Measurements from ENCODE around the gene RWDD3.

RWDD3 gene

GRCh38 chr1:95255826-95256225 is 21.8 kb downstream of the RWDD3 start:
- H3K4me3 ChIP-seq (ENCODE audit: low read length): no peak overlapping the region
- H3K4me1 ChIP-seq (ENCODE audit: insufficient read depth, low read length): peaks cover 6% of the 10 kb centered on the region; the same call in 1 of the 2 replicates

GRCh38 chr1:95257758-95258157 is 23.7 kb downstream of the RWDD3 start:
- H3K36me3 ChIP-seq (ENCODE audit: insufficient read depth, low read depth, low read length): no peaks in the 10 kb centered on the region
- no peaks in the 10 kb centered on the region for H3K9me3 ChIP-seq (ENCODE audit: insufficient read depth, low read depth, low read length)
- H3K27ac ChIP-seq (ENCODE audit: low read length): no peak overlapping the region
- no peaks in the 10 kb centered on the region for H3K4me1 ChIP-seq (ENCODE audit: insufficient read depth, low read length)
- H3K9ac ChIP-seq (ENCODE audit: low read depth, low read length): no peak overlapping the region
- no peaks in the 10 kb centered on the region for H3K27me3 ChIP-seq (ENCODE audit: insufficient read depth, low read length)
- no peak overlapping the region for H3K4me3 ChIP-seq (ENCODE audit: low read length)

More at GRCh38 chr1:95255826-95256225, 21.8 kb downstream of the RWDD3 start:
- H3K9ac ChIP-seq (ENCODE audit: low read depth, low read length): no peak overlapping the region
- H3K36me3 ChIP-seq (ENCODE audit: insufficient read depth, low read depth, low read length): no peaks in the 10 kb centered on the region
- no peak overlapping the region for H3K27ac ChIP-seq (ENCODE audit: low read length)
- H3K27me3 ChIP-seq (ENCODE audit: insufficient read depth, low read length): no peaks in the 10 kb centered on the region
- no peaks in the 10 kb centered on the region for H3K9me3 ChIP-seq (ENCODE audit: insufficient read depth, low read depth, low read length)

GRCh38 chr1:95259245-95259644 is 25.2 kb downstream of the RWDD3 start:
- Histone ChIP-seq H3K27me3 (ENCODE audit: insufficient read depth, low read length) (no peaks in the 10 kb centered on the region), H3K9ac (ENCODE audit: low read depth, low read length) (no peak overlapping the region), H3K4me1 (ENCODE audit: insufficient read depth, low read length) (no peaks in the 10 kb centered on the region), H3K4me3 (ENCODE audit: low read length) (no peak overlapping the region), H3K9me3 (ENCODE audit: insufficient read depth, low read depth, low read length) (no peaks in the 10 kb centered on the region), H3K27ac (ENCODE audit: low read length) (no peak overlapping the region), H3K36me3 (ENCODE audit: insufficient read depth, low read depth, low read length) (no peaks in the 10 kb centered on the region)

GRCh38 chr1:95262913-95263312 is 28.9 kb downstream of the RWDD3 start:
- no peak overlapping the region for H3K4me3 ChIP-seq (ENCODE audit: low read length)
- no peaks in the 10 kb centered on the region for H3K9me3 ChIP-seq (ENCODE audit: insufficient read depth, low read depth, low read length)
- no peak overlapping the region for H3K9ac ChIP-seq (ENCODE audit: low read depth, low read length)
- no peaks in the 10 kb centered on the region for H3K36me3 ChIP-seq (ENCODE audit: insufficient read depth, low read depth, low read length)
- H3K27ac ChIP-seq (ENCODE audit: low read length): no peak overlapping the region
- H3K4me1 ChIP-seq (ENCODE audit: insufficient read depth, low read length): no peaks in the 10 kb centered on the region
- H3K27me3 ChIP-seq (ENCODE audit: insufficient read depth, low read length): no peaks in the 10 kb centered on the region

GRCh38 chr1:95263450-95263849 is 29.4 kb downstream of the RWDD3 start:
- Histone ChIP-seq H3K4me1 (ENCODE audit: insufficient read depth, low read length) (no peaks in the 10 kb centered on the region), H3K36me3 (ENCODE audit: insufficient read depth, low read depth, low read length) (no peaks in the 10 kb centered on the region), H3K27ac (ENCODE audit: low read length) (no peak overlapping the region), H3K27me3 (ENCODE audit: insufficient read depth, low read length) (no peaks in the 10 kb centered on the region), H3K9ac (ENCODE audit: low read depth, low read length) (no peak overlapping the region), H3K9me3 (ENCODE audit: insufficient read depth, low read depth, low read length) (no peaks in the 10 kb centered on the region), H3K4me3 (ENCODE audit: low read length) (no peak overlapping the region)

- Histone ChIP-seq H3K9me3 (ENCODE audit: insufficient read depth, low read depth, low read length) (no peaks in the 10 kb centered on the region), H3K4me1 (ENCODE audit: insufficient read depth, low read length) (no peaks in the 10 kb centered on the region), H3K27me3 (ENCODE audit: insufficient read depth, low read length) (no peaks in the 10 kb centered on the region), H3K27ac (ENCODE audit: low read length) (no peak overlapping the region), H3K9ac (ENCODE audit: low read depth, low read length) (no peak overlapping the region), H3K4me3 (ENCODE audit: low read length) (no peak overlapping the region), H3K36me3 (ENCODE audit: insufficient read depth, low read depth, low read length) (no peaks in the 10 kb centered on the region)
Measured at GRCh38 chr1:95265106-95265505, 31.1 kb downstream of the RWDD3 start.

GRCh38 chr1:95276429-95276828 is 42.4 kb downstream of the RWDD3 start:
- H3K36me3 ChIP-seq (ENCODE audit: insufficient read depth, low read depth, low read length): no peaks in the 10 kb centered on the region
- H3K27ac ChIP-seq (ENCODE audit: low read length): no peak overlapping the region
- no peaks in the 10 kb centered on the region for H3K27me3 ChIP-seq (ENCODE audit: insufficient read depth, low read length)
- no peak overlapping the region for H3K4me3 ChIP-seq (ENCODE audit: low read length)
- H3K4me1 ChIP-seq (ENCODE audit: insufficient read depth, low read length): peaks cover 1% of the 10 kb centered on the region; the same call in 1 of the 2 replicates
- no peaks in the 10 kb centered on the region for H3K9me3 ChIP-seq (ENCODE audit: insufficient read depth, low read depth, low read length)
- no peak overlapping the region for H3K9ac ChIP-seq (ENCODE audit: low read depth, low read length)

GRCh38 chr1:95278173-95279006 is 44.4 kb downstream of the RWDD3 start:
- peaks cover 18% of the 10 kb centered on the region; the same call in 1 of the 2 replicates for H3K4me1 ChIP-seq (ENCODE audit: insufficient read depth, low read length)
- no peaks in the 10 kb centered on the region for H3K9me3 ChIP-seq (ENCODE audit: insufficient read depth, low read depth, low read length)
- no peak overlapping the region for H3K4me3 ChIP-seq (ENCODE audit: low read length)
- no peak overlapping the region for H3K9ac ChIP-seq (ENCODE audit: low read depth, low read length)
- no peaks in the 10 kb centered on the region for H3K27me3 ChIP-seq (ENCODE audit: insufficient read depth, low read length)
- no peak overlapping the region for H3K27ac ChIP-seq (ENCODE audit: low read length)
- H3K36me3 ChIP-seq (ENCODE audit: insufficient read depth, low read depth, low read length): no peaks in the 10 kb centered on the region

- Histone ChIP-seq H3K36me3 (ENCODE audit: insufficient read depth, low read depth, low read length) (no peaks in the 10 kb centered on the region), H3K9me3 (ENCODE audit: insufficient read depth, low read depth, low read length) (no peaks in the 10 kb centered on the region)
Measured at GRCh38 chr1:95281781-95282517, 47.9 kb downstream of the RWDD3 start.

GRCh38 chr1:95282518-95282895 is 48.5 kb downstream of the RWDD3 start:
- no peak overlapping the region for H3K27ac ChIP-seq (ENCODE audit: low read length)
- H3K4me3 ChIP-seq (ENCODE audit: low read length): no peak overlapping the region
- H3K36me3 ChIP-seq (ENCODE audit: insufficient read depth, low read depth, low read length): no peaks in the 10 kb centered on the region
- H3K27me3 ChIP-seq (ENCODE audit: insufficient read depth, low read length): no peaks in the 10 kb centered on the region
- no peak overlapping the region for H3K9ac ChIP-seq (ENCODE audit: low read depth, low read length)
- no peaks in the 10 kb centered on the region for H3K9me3 ChIP-seq (ENCODE audit: insufficient read depth, low read depth, low read length)
- peaks cover 21% of the 10 kb centered on the region; the same call in 1 of the 2 replicates for H3K4me1 ChIP-seq (ENCODE audit: insufficient read depth, low read length)

More at GRCh38 chr1:95281781-95282517, 47.9 kb downstream of the RWDD3 start:
- Histone ChIP-seq H3K27me3 (ENCODE audit: insufficient read depth, low read length) (no peaks in the 10 kb centered on the region), H3K9ac (ENCODE audit: low read depth, low read length) (no peak overlapping the region), H3K4me1 (ENCODE audit: insufficient read depth, low read length) (peaks cover 21% of the 10 kb centered on the region; the same call in 1 of the 2 replicates), H3K4me3 (ENCODE audit: low read length) (no peak overlapping the region), H3K27ac (ENCODE audit: low read length) (no peak overlapping the region)

GRCh38 chr1:95284420-95284819 is 50.4 kb downstream of the RWDD3 start:
- H3K4me3 ChIP-seq (ENCODE audit: low read length): no peak overlapping the region
- H3K4me1 ChIP-seq (ENCODE audit: insufficient read depth, low read length): peaks cover 21% of the 10 kb centered on the region; the same call in 1 of the 2 replicates
- no peaks in the 10 kb centered on the region for H3K27me3 ChIP-seq (ENCODE audit: insufficient read depth, low read length)
- no peaks in the 10 kb centered on the region for H3K36me3 ChIP-seq (ENCODE audit: insufficient read depth, low read depth, low read length)
- H3K9ac ChIP-seq (ENCODE audit: low read depth, low read length): no peak overlapping the region
- H3K27ac ChIP-seq (ENCODE audit: low read length): no peak overlapping the region
- H3K9me3 ChIP-seq (ENCODE audit: insufficient read depth, low read depth, low read length): no peaks in the 10 kb centered on the region

GRCh38 chr1:95286479-95286878 is 52.5 kb downstream of the RWDD3 start:
- Histone ChIP-seq H3K9ac (ENCODE audit: low read depth, low read length) (no peak overlapping the region), H3K27ac (ENCODE audit: low read length) (no peak overlapping the region), H3K27me3 (ENCODE audit: insufficient read depth, low read length) (no peaks in the 10 kb centered on the region), H3K4me1 (ENCODE audit: insufficient read depth, low read length) (peaks cover 19% of the 10 kb centered on the region; the same call in 1 of the 2 replicates), H3K9me3 (ENCODE audit: insufficient read depth, low read depth, low read length) (no peaks in the 10 kb centered on the region), H3K36me3 (ENCODE audit: insufficient read depth, low read depth, low read length) (no peaks in the 10 kb centered on the region), H3K4me3 (ENCODE audit: low read length) (no peak overlapping the region)

Measured in iPS-20b (cell line).